HG03575 (cell line): ENCODE measurements around the gene RARRES2.

Source experiments
- ATAC-seq: cut with Tn5 transposase; IDR thresholded peaks from one replicate; pipeline ENCODE4 v1.9.1; 2021; ENCODE audit not compliant: unreplicated experiment, insufficient number of reproducible peaks, low FRiP score; ENCODE audit errors: extremely low read depth

RARRES2 gene

DNA sequence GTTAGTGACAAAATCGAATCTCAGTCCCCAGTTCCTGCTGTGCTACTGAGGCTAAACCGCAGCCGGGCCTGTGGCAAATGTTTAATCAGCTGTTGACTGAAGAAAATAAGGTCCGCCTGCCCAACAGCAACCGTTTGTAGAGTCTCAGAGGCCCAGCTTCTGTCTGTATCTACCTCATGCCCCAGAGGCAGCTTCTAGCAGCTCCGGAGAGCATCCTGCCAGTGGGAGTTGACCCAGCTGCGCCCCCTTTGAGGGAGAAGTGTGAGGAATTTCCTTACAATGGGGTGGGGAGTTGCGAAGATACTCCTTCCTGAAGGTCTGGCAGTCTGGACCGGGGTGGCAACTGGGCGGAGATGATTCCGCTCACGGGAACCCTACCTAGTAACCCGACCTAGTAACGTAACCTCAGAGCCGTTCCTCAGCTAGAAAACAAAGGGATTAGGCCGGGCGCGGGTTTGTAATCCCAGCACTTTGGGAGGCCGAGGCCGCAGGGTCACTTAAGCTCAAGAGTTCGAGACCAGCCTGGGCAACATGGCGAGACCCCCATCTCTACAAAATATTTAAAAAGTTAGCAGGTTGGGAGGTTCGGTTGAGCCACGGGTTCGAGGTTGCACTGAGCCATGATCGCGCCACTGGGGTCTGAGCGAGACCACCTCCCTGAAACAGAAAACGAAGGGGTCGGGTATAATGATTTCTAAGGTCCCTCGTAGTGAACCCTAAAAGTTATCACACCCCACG is 36.9 kb upstream of the RARRES2 start:
- ATAC-seq: no peak

DNA sequence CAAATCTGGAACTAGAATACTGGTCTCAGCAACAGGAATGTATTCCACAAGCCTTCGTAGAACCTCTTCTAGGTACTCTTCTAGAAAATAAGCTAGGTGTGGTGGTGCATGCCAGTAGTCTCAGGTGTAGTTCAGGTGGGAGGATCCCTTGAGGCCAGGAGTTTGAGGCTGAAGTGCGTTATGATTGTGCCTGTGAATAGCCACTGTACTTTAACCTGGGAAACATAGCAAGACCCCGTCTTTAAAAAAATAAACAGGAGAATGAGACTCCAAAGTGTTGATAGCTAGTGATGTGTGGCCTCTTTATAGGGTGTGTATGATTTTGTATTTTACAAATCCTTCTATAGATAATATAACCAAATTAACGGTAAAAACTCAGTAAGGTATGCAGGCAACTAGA is 36.2 kb upstream of the RARRES2 start:
- no peak for ATAC-seq

DNA sequence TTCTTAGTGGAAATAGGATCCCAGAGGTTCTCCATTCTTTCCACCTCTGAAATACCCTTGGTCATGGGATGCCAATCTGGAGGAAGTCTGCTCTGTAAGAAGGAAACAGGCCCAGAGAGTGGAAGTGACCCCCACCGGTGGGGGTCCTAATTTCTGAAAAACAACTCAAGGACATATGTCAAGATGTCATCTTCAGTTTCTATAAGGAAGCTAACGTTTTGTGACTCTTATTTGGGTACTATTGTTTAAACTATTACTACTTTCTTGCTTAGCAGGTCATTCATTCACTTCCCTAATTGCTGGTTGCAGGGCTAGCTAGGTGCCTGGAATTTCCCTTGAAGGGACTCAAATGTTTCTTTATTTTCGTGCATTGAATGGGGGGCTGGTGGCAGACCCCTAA is 35.8 kb upstream of the RARRES2 start:
- no peak for ATAC-seq

DNA sequence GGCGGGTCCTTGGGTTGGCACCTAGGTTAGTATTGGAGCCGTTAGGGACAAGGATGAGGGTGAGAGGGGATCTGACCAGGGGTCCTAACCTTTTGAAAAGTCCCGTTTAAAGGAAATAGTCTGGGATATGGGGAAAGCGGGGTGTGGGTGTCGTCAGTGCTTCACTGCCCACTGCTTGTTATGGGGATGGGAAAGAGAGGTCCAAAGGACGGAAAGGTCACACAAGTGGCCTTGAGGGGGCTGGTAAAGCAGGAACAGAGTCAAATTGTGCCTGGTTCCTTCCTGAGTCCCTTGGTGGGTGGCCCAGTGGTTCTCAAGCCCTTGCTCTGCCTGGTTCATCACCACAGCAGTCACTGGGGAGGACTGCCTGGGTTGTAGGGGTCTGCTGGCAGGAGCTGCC is 35.1 kb upstream of the RARRES2 start:
- ATAC-seq: no peak

DNA sequence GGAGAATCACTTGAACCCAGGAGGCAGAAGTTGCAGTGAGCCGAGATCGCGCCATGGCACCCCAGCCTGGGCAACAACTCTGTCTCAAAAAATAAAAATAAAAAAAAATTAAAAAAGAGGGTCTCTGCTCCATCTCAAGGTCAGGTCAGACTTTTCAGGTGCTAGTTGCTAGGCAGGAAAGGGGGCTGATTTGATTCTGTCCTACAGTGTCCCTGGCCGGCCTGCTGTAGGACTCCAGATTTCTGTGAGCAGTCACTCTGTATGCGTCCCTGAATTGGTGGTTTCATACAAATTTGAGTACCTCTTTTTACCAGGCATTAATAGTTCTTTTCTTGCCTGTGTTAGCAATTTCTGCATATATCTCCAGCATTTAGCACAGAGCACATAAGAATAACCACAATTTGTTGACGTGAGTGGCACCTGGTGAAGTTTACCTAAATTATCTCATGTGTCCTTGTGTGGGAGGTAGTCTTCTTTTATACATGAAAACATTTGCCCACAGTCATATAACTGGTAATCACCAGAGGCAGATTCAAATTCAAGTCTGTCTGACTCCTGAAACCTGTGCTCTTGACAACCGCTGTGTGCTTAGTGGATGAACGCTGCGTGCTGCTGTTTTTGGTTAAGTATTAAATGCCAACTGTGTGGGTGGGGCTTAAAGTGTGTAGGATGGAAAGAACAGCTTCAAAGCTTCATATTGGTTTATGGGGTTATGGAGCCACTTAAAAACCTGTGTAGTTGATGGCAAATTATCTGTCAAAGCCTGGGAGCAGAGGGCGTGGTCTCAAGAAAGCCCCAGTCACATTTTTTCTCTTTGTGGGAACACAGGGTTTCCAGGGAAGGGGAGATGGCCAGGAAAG is 34.5 kb upstream of the RARRES2 start:
- ATAC-seq: no peak

DNA sequence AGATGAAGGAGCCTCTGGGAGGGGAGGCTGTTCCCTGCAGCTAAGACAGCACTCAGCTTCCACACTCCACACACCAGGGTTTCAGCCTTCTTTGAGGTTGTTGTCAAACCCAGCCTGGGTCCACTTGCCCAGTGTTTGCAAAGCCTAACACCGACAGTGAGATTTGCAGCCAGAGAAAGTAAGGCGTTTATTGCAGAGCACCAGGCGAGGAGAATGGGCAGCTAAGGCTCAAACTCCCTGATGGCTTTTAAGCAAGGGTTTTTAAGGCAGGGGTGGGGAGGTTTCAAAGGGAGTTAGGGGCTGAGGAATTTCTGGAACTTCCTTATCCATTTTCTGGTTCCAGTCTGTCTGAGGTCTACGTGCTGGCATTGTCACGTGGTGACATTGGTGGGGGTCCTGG is 33.0 kb upstream of the RARRES2 start:
- no peak for ATAC-seq

DNA sequence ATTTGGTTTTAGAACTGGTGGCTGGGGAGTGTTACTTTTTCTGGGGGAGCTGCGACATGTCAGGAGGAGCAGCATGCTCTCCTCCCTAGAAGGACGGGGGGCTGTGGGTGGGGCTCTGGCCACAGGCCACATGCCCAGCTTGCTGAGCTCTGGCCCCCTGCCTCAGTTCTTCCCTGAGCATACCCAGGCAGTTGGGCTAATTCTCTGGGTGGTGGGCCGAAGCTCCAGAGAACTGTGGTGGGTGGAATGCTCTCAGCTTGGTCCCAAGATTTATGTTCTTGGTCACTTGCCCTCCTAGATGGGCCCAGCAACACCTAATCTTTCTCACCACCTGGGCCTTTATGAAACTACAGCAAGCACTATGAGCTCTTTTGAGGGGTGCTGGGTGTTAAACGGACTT is 32.6 kb upstream of the RARRES2 start:
- ATAC-seq: no peak

DNA sequence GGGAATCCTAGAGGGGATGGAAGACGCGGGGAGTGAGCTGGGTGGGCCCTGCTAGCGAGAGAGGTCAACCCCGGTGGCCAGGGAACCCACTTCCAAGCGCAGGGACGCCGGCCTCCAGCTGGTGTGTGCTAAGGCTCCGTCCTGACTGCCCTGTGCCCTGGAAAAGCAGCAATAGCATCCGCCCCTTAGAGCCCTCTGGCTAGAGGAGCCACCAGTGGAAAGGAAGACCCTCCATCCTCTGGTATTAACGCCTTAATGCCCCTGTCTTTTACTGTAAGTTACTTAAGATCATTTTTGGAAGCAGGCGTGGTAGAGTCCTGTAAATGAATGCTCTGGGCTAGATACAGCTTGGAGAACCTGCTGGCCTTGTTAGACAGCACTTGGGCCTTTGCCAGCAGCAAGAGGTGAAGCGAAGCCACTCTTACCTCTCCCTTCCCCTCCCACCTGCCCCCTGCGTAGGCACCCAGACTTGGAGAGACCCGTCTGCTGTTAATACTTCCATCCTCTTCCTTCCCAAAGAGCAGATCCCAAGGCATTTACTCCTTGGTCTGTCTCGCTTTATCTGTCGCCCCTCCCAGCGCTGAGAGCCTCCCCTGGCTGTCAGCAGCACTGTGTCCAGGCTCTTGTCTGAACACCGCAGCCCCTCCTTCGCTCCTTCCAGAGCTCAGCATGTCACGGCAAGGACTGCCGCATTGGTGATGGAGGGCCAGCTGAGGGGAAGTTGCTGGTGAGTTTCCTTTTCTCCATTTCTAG is 31.8 kb upstream of the RARRES2 start:
- no peak for ATAC-seq

DNA sequence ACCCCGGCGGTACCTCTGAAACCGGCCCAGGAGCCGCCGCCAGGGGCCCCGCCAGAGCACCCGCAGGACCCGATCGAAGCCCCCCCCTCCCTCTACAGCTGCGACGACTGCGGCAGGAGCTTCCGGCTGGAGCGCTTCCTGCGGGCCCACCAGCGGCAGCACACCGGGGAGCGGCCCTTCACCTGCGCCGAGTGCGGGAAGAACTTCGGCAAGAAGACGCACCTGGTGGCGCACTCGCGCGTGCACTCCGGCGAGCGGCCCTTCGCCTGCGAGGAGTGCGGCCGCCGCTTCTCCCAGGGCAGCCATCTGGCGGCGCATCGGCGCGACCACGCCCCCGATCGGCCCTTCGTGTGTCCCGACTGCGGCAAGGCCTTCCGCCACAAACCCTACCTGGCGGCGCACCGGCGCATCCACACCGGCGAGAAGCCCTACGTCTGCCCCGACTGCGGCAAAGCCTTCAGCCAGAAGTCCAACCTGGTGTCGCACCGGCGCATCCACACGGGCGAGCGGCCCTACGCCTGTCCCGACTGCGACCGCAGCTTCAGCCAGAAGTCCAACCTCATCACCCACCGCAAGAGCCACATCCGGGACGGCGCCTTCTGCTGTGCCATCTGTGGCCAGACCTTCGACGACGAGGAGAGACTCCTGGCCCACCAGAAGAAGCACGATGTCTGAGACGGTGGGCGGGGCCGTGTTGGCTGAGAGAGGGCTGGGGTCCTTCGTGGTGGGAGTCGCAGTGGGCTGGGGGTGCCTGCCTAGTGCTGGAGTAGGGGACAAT is 31.0 kb upstream of the RARRES2 start:
- ATAC-seq: no peak

DNA sequence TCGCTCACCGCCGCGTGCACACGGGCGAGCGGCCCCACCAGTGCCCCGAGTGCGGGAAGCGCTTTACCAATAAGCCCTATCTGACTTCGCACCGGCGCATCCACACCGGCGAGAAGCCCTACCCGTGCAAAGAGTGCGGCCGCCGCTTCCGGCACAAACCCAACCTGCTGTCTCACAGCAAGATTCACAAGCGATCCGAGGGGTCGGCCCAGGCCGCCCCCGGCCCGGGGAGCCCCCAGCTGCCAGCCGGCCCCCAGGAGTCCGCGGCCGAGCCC is 30.5 kb upstream of the RARRES2 start:
- ATAC-seq: no peak

DNA sequence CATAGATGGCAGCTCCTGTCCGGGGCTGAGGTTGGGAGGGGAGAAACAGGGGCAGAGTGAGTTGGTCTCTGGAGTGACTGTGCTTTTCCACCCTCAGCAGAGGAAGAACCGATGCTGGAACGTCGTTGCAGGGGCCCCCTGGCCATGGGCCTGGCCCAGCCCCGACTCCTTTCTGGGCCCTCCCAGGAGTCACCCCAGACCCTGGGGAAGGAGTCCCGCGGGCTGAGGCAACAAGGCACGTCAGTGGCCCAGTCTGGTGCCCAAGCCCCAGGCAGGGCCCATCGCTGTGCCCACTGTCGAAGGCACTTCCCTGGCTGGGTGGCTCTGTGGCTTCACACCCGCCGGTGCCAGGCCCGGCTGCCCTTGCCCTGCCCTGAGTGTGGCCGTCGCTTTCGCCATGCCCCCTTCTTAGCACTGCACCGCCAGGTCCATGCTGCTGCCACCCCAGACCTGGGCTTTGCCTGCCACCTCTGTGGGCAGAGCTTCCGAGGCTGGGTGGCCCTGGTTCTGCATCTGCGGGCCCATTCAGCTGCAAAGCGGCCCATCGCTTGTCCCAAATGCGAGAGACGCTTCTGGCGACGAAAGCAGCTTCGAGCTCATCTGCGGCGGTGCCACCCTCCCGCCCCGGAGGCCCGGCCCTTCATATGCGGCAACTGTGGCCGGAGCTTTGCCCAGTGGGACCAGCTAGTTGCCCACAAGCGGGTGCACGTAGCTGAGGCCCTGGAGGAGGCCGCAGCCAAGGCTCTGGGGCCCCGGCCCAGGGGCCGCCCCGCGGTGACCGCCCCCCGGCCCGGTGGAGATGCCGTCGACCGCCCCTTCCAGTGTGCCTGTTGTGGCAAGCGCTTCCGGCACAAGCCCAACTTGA is 29.9 kb upstream of the RARRES2 start:
- no peak for ATAC-seq

DNA sequence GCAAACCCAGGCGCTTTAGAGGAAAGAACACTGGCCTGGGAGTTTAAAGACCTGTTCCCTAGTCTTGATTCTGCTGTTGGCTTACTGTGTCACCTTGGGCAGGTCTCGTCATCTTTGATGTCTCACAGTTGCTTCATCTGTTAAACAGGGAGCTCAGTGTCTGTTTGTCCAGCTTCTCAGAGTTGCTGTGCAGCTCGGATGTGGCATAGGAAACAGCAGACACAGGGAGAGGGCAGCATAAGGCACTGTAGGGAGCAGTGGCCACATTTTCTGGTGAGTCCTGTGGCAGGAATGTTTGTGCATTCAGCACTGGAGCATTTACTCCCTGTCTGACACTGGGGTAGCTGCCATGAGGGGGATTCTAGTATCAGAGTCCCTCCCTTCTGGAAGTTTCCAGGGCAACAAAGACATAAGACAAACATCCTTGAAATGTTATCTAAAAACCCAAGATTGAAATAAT is 29.2 kb upstream of the RARRES2 start:
- no peak for ATAC-seq

DNA sequence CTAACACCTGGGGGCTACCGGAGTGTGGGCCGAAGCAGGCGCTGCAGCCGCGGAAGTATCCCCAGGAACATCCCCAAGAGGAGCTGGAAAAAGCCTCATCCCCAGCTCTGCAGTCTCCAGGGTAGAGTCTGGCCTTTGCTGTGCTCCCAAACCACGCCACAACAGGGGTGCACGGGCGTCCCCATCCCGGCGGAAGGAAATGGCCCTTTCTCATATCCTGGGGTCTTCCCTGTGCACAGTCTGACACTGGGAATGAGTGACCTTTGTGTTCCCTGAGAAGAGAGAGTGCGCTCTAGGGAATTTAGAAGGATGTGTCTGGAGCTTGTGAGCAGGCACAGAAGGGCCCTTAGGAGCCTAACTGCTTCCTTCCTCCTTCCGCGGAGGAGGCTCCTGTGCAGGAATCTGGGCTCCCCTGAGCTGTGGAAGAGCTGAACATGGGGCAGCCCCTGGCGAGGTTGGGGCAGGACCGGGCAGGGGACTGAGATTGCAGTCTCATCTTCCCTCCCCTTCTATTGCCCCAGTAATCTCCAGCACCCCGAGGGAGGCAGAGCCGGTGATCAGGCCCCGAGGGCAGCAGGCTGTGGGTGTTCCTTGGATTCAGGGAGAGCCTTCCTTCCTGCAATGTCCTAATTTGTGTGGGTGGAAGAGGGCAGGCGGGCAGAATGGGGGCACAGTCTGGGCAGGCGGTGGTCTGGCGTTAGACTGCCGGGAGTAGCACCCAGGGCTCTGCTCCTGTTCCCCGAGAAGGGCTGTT is 28.5 kb upstream of the RARRES2 start:
- no peak for ATAC-seq

DNA sequence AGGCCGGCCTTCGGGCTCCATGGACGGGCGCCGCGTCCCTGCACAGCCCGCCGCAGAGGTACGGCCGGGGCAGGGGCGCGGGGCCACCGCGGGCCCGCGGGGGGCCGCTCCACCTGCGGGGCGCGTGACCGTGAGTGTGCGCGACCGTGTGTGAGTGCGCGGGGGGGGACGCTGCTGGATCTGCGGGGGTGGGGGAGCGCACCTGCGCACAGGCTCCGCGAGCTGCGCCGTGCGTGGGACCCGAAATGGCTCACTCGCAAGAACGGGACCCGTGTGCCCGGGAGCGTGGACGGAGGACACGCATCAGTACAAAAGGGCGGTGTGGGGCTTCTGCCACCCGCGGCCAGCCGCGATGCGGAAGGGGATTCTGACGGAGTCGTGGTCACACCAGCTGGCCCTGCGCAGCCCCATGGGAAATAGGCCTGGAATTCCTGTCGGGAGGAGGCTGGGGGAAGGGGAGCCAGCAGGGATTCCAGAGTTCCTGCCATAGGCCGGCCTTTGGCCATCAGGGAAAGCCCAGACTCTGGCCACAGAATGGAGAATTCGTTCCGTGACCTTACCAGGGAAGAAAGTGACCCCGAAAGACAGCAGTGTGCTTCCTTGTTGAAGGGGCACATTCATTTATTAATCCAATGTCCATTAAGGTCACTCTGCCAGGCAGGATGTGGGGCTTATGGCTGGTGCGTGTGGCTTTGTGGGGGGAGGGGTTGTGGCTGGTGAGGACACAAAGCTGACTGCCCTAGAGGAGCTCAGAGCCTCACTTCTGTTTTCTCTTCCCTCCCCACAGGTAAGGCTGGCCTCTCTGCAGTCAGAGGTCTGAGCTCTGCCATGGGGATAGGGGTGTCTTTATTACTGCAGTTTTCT is 27.7 kb upstream of the RARRES2 start:
- no peak for ATAC-seq

DNA sequence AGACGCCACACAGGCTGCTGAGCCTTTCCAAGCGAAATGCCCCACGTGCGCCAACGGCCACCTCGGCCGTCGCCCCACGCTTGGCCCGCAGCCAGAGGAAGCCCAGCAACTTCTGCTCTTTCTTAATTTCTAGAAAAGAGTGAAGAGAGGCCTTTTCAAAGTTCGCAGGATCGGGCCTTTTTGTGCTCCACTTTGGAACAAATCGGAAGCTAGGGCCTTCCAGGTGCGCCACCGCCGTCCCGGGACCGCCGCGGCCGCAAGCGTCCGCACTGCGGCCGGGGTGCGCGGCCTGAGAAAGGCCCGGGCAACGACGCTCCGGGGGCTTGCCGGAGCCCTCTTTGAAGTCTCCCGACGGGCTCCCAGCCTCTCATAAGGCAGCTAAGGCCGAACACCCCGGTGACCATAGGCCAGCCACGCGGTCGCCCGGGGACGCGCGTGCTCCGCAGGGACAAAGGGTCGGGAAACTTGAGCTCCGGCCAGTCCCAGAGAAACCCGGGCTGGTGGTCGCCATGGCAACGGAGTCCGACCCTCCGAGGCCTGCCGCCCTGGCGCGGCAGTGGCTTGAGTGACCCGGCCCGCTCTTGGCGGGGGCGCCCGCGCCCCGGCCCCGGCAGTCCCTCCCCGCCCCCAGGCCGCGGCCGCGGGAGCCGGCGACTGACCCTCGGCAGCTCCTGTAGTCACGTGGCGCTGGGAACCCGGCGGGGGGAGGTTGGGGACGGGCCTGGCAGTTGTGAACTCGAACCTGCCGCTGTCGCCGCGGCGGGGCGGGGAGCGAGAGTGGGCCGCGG is 26.9 kb upstream of the RARRES2 start, which contains the start of gene REPIN1:
TSS of gene REPIN1 (plus strand) at position 727 of the 788 bp plus-strand sequence. CDS start 890 bp downstream, outside the sequence.
- no peak for ATAC-seq

DNA sequence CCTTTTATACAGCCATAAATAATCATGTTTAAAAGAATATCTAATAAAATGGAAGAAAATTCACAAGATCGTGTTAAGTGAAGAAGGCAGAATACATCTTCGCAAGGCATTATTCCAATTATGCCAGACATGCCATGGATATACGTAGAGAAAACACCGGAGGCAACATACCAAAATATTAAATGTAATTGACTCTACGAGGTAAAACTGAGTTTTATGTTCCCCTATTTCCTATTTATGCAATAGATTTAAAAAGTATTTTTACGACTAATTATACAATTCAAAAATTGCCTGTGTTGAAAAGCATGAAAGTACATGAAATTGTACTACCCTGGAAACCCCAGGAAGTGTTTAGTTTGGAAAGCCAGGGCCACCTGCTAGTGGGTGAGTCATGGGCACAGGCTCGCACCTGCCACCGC is 26.3 kb upstream of the RARRES2 start:
- ATAC-seq: no peak
